Activated CD4-positive, alpha-beta T cell treated with anti-CD3 and anti-CD28 coated beads, Interleukin-2, amount 50 U/mL, for 16 hours (primary cell): Measurements from ENCODE around the gene POMT2.
"Not testable (repeated sequence)": the region's sequence is repeated elsewhere in the genome, so short reads cannot be mapped to it uniquely, and the experiment has no call there.

Experiments used
- DNase-seq: peaks from one replicate; pipeline ENCODE4 v3.0.0-alpha.2; 2020

Gene POMT2

GRCh38 chr14:77320238-77320935 is at the start of gene POMT2:
TSS of gene POMT2 (minus strand) at chr14:77320883. CDS start at chr14:77320681, 202 bp downstream.
- DNase-seq = peak; percentile 93

GRCh38 chr14:77369285-77369684 is 48.6 kb upstream of the POMT2 start:
- DNase-seq = no peak

- no peak for DNase-seq
These were observed 43.5 kb upstream of the POMT2 start for GRCh38 chr14:77364146-77364545.

- no peak for DNase-seq
These were observed 38.9 kb upstream of the POMT2 start for GRCh38 chr14:77359626-77360025.

GRCh38 chr14:77356899-77357298 is 36.2 kb upstream of the POMT2 start:
- no peak for DNase-seq

- DNase-seq = no peak
These were observed 35.1 kb upstream of the POMT2 start for GRCh38 chr14:77355811-77356210.

GRCh38 chr14:77353469-77354141 is 32.9 kb upstream of the POMT2 start:
- DNase-seq = no peak

- DNase-seq = no peak
These were observed 27.1 kb upstream of the POMT2 start for GRCh38 chr14:77347751-77348150.

- no peak for DNase-seq
These were observed 25.8 kb upstream of the POMT2 start for GRCh38 chr14:77346495-77346894.

- DNase-seq = no peak
These were observed 23.8 kb upstream of the POMT2 start for GRCh38 chr14:77344377-77344996.

GRCh38 chr14:77343662-77344061 is 23.0 kb upstream of the POMT2 start:
- DNase-seq = no peak

GRCh38 chr14:77342726-77343397 is 22.2 kb upstream of the POMT2 start:
- DNase-seq = no peak

GRCh38 chr14:77340389-77340788 is 19.7 kb upstream of the POMT2 start:
- DNase-seq = no peak

GRCh38 chr14:77339407-77339806 is 18.7 kb upstream of the POMT2 start:
- no peak for DNase-seq

GRCh38 chr14:77338302-77338701 is 17.6 kb upstream of the POMT2 start:
- no peak for DNase-seq

- DNase-seq = no peak
These were observed 17.2 kb upstream of the POMT2 start for GRCh38 chr14:77337880-77338279.

GRCh38 chr14:77337255-77337654 is 16.6 kb upstream of the POMT2 start:
- not testable (repeated sequence) for DNase-seq

GRCh38 chr14:77335576-77335975 is 14.9 kb upstream of the POMT2 start:
- DNase-seq = no peak

GRCh38 chr14:77329872-77330271 is 9.2 kb upstream of the POMT2 start:
- no peak for DNase-seq

GRCh38 chr14:77327111-77327510 is 6.4 kb upstream of the POMT2 start:
- DNase-seq = no peak

GRCh38 chr14:77325746-77326094 is 5.0 kb upstream of the POMT2 start:
- DNase-seq = no peak

GRCh38 chr14:77324816-77325745 is 4.4 kb upstream of the POMT2 start:
- no peak for DNase-seq

GRCh38 chr14:77324289-77324688 is 3.6 kb upstream of the POMT2 start:
- no peak for DNase-seq
